ENCODE measurements around the gene ANK3. TPM values are rescaled to one million over a fixed set of nuclear protein-coding genes. Genes with fewer than 3 reads are reported as not detected.

The ANK3 gene
- total RNA-seq, 1 donor from 2014 or later = 4.0 TPM

DNA sequence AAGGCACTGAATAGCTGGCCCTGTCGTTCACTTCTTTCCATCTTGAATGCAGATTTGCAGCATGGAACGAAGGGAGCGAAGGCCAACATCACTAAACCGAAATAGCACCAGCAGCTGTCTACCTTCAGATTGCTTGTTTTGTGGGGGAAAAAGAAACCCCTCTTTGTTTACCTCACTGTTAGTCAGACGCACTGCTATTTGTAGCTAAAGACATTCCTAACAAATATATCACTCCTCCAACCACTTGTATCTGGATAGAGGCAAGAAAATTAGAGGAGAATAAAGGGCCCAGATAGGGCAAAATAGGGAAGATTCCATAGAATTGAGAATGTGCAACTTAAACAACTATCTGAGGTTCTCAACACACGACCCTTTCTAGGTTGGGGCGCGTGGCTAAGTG is 26.5 kb downstream of the ANK3 start:
- TF ChIP-seq, protein P1, sequence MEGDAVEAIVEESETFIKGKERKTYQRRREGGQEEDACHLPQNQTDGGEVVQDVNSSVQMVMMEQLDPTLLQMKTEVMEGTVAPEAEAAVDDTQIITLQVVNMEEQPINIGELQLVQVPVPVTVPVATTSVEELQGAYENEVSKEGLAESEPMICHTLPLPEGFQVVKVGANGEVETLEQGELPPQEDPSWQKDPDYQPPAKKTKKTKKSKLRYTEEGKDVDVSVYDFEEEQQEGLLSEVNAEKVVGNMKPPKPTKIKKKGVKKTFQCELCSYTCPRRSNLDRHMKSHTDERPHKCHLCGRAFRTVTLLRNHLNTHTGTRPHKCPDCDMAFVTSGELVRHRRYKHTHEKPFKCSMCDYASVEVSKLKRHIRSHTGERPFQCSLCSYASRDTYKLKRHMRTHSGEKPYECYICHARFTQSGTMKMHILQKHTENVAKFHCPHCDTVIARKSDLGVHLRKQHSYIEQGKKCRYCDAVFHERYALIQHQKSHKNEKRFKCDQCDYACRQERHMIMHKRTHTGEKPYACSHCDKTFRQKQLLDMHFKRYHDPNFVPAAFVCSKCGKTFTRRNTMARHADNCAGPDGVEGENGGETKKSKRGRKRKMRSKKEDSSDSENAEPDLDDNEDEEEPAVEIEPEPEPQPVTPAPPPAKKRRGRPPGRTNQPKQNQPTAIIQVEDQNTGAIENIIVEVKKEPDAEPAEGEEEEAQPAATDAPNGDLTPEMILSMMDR (IDR thresholded peaks at IDR 0.05) = no peak
- intact Hi-C loops (cut with micrococcal nuclease) = loop anchor here (2.0 kb wide), 1 partner anchor 16 kb away; no protein-coding TSS in a partner anchor
- ATAC-seq (ENCODE audit: low read depth) = no peak
- no peak for DNase-seq
- ChIA-PET CTCF (no interaction called here), POLR2A (no interaction called here)
- no peak overlapping the region for H3K4me3 Mint-ChIP-seq
- H3K4me1 Mint-ChIP-seq = peaks cover 9% of the 10 kb centered on the region
- no peaks in the 10 kb centered on the region for H3K36me3 Mint-ChIP-seq (ENCODE audit: low read depth)
- no peaks in the 10 kb centered on the region for H3K9me3 Mint-ChIP-seq
- H3K27ac Mint-ChIP-seq = no peak overlapping the region
- no peaks in the 10 kb centered on the region for H3K27me3 Mint-ChIP-seq

DNA sequence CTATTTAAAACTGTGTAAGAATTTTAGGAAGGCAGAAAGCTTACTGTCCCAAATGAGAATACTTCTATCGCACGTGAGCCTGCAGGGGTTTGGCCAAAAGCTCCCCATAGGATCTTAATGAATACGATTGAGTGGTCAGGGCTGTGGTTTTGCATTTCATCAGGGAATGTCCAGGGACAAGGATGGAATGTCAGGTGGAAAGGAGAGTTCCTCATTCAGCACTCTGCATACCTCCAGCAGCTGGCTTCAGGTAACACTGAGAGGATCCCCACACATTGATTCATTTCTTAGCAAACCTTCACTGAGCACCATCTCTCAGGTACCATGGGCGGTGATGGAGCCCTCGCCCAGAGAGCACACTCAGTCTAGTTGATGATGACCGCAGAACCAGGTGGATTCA is 27.2 kb downstream of the ANK3 start:
- Mint-ChIP-seq H3K4me3 (no peak overlapping the region), H3K9me3 (no peaks in the 10 kb centered on the region), H3K27me3 (no peaks in the 10 kb centered on the region), H3K36me3 (ENCODE audit: low read depth) (no peaks in the 10 kb centered on the region), H3K4me1 (peaks cover 9% of the 10 kb centered on the region), H3K27ac (no peak overlapping the region)
- ChIA-PET CTCF (no interaction called here), POLR2A (no interaction called here)
- DNase-seq (no peak), ATAC-seq (ENCODE audit: low read depth) (no peak)
- intact Hi-C loops (cut with micrococcal nuclease) = loop anchor here (2.0 kb wide), 1 partner anchor 16 kb away; no protein-coding TSS in a partner anchor
- TF ChIP-seq, protein P1 (IDR thresholded peaks at IDR 0.05) = no peak

DNA sequence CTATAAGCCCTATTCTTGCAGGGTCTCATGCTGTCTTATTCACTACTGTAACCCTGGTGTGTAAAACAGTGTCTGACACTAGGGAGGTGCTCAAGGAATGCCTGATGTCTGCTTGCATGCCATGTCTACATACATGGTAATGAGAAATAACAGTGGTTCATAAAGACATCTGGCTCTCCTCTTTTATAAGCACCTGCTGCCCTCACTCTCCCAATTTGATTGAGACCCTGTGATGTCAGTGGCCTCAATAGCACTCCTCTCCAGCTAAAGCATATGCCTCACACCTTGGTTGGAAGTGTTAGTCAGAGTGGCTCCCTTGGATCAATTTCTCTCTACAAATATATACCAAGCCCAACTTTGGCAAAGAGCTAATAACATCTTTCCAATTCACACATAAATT is 30.6 kb downstream of the ANK3 start:
- POLR2A ChIA-PET = no interaction called here
- Mint-ChIP-seq H3K36me3 (ENCODE audit: low read depth) (no peaks in the 10 kb centered on the region), H3K9me3 (no peaks in the 10 kb centered on the region), H3K27me3 (no peaks in the 10 kb centered on the region), H3K4me1 (peaks cover 8% of the 10 kb centered on the region), H3K4me3 (no peak overlapping the region), H3K27ac (no peak overlapping the region)
- no peak for DNase-seq
- no peak for ATAC-seq (ENCODE audit: low read depth)
- intact Hi-C loops (cut with micrococcal nuclease) = loop anchor here (2.0 to 10.0 kb wide), 2 partner anchors 120 to 454 kb away; partner anchors contain the start of gene CCDC6
- TF ChIP-seq, protein P1 (IDR thresholded peaks at IDR 0.05) = no peak
- CTCF ChIA-PET = no interaction called here

DNA sequence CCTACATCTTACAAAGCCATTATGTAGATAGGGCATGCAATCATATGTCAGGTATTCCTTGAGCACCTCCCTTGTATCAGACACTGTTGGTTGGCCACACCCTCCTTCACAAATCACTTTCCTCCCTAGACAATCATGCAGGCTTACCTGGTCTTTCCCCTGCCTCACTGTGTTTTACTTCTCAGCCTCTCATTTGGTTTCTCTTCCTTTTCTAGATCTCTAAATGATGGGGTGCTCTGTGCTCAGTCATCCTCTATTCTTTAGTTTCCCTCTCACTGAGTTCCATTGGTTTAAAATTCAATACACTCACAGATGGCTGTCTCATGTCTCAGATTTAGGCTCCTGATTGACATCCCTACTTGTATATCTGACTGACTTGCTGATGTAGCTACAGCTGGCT is 31.4 kb downstream of the ANK3 start:
- ChIA-PET CTCF (interaction anchor here (0.6 kb wide), 1 partner anchor 491 kb away, joined by 3 read pairs; no protein-coding TSS in a partner anchor), POLR2A (no interaction called here)
- Mint-ChIP-seq H3K9me3 (no peaks in the 10 kb centered on the region), H3K27ac (no peak overlapping the region), H3K4me3 (no peak overlapping the region), H3K36me3 (ENCODE audit: low read depth) (no peaks in the 10 kb centered on the region), H3K27me3 (no peaks in the 10 kb centered on the region), H3K4me1 (peaks cover 9% of the 10 kb centered on the region)
- DNase-seq (no peak), ATAC-seq (ENCODE audit: low read depth) (peak; percentile 90)
- TF ChIP-seq, protein P1 (IDR thresholded peaks at IDR 0.05) = no peak
- intact Hi-C loops (cut with micrococcal nuclease) = loop anchor here (2.0 to 10.0 kb wide), 2 partner anchors 119 to 453 kb away; partner anchors contain the start of gene CCDC6

DNA sequence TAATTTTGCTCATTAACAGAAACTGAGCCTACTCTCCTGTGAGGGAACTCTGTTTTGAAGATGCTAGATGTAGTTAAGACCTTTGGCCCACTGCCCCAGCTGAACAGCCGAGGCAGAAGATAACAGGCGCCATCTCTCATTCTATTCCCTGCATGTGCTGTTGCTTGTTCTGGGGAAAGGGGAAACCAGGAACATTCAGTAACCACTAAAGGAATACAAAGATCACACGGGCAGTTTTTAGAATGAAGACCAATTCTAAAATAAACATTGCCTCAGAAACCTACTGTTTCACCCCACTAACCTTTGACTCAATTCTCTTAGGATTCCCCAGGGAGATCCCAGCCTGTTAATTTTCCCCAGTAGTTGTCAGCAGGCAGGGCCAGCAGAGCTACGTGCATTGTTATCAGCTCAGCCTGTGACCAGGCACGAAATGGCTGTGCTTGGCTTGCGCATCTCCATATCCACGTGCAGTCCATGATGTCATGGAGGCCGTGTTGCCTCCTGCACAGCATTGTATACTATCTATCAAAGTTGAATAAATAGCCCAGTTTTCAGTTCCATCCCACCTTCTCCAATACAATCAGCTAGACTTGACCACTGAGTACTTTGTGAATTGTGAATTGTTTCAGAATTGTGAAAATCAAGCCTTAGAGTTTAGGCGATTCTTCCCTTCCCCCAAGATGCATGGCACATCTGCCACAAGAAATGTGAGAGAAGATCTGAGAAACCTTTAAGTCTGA is 36.0 kb downstream of the ANK3 start:
- DNase-seq (no peak), ATAC-seq (ENCODE audit: low read depth) (no peak)
- Mint-ChIP-seq H3K27me3 (no peaks in the 10 kb centered on the region), H3K4me1 (peaks cover 49% of the 10 kb centered on the region), H3K4me3 (peak overlapping the region; percentile 9), H3K36me3 (ENCODE audit: low read depth) (no peaks in the 10 kb centered on the region), H3K27ac (peak overlapping the region; percentile 32), H3K9me3 (no peaks in the 10 kb centered on the region)
- ChIA-PET CTCF (interaction anchor here (0.9 kb wide), 1 partner anchor 115 kb away, joined by 3 read pairs; no protein-coding TSS in a partner anchor), POLR2A (no interaction called here)
- TF ChIP-seq, protein P1 (IDR thresholded peaks at IDR 0.05) = no peak
- intact Hi-C loops (cut with micrococcal nuclease) = loop anchor here (10.0 kb wide), 1 partner anchor 449 kb away; the partner anchor contains the start of gene CCDC6

All from activated B cell treated with CpG ODN at 0.5 μM for 24 hours (primary cell).